Measurements from ENCODE around the gene CALHM5. TPM values are rescaled to one million over a fixed set of nuclear protein-coding genes. Genes with fewer than 3 reads are reported as not detected.

The CALHM5 gene
- total and polyA plus RNA-seq, 9 of the 15 experiments (the other 6 are each of a cell fraction or from before 2014, with no cell fraction given): under 0.01 to 0.05 (median 0.02) TPM; not detected in 2

GRCh38 chr6:116528133-116528532 is 16.7 kb downstream of the CALHM5 start (continued):
- TF ChIP-seq SMAD1 (IDR thresholded peaks at IDR 0.05; ENCODE audit: low read depth, low read length, partially characterized antibody) (no peak), CTCFL (IDR thresholded peaks at IDR 0.05; ENCODE audit: borderline replicate concordance, insufficient read depth, low read depth, low read length, poor library complexity, severe bottlenecking) (no peak), ZZZ3 (IDR thresholded peaks at IDR 0.05) (no peak), HMG20A (CRISPR knock-in tag; conservative IDR thresholded peaks at IDR 0.05) (no peak)

- Histone ChIP-seq H3K4me2 (ENCODE audit: insufficient read depth, low read length) (no peak overlapping the region), H3K9me1 (ENCODE audit: control insufficient read depth, insufficient read depth, low read length) (no peaks in the 10 kb centered on the region), H3K9me3 (replicated peaks; ENCODE audit: control insufficient read depth, insufficient read depth, low read depth, low read length) (no peaks in the 10 kb centered on the region), H4K20me1 (replicated peaks; ENCODE audit: control insufficient read depth, insufficient read depth, low read length) (no peaks in the 10 kb centered on the region), H3K27me3 (ENCODE audit: control insufficient read depth in 2 of 2, insufficient read depth in 2 of 2, low read length in 2 of 2) (peaks cover 0 to 4% of the 10 kb centered on the region in 2 experiments; a peak in 2 of 5 replicates), H3K36me3 (ENCODE audit: control insufficient read depth, insufficient read depth, low read length) (no peaks in the 10 kb centered on the region), H3K4me1 (replicated peaks in 1 of 2; ENCODE audit: control insufficient read depth in 2 of 2, insufficient read depth in 2 of 2, low read length in 2 of 2) (peaks cover 0 to 2% of the 10 kb centered on the region in 2 experiments; a peak in 1 of 5 replicates), H2AFZ (ENCODE audit: low read depth, low read length) (no peak overlapping the region), H3K9ac (ENCODE audit: insufficient read depth in 1 of 2, low read depth in 2 of 2, low read length in 2 of 2) (no peak overlapping the region), H3K27ac (ENCODE audit: extremely low read depth, low read depth, low read length) (no peak overlapping the region), H3K4me3 (no peak overlapping the region), H3K79me2 (ENCODE audit: control insufficient read depth, insufficient read depth, low read length) (no peaks in the 10 kb centered on the region)
- WGBS (ENCODE audit: insufficient coverage, low coverage, missing lambda C conversion rate): 3% methylated on average over 3 of the region's 3 CpGs
- BruUV-seq (replicated peaks): no TSS peak
- ChIA-PET CTCF (ENCODE audit: low intra/inter-chr PET ratio) (interaction anchor here (0.5 to 1.6 kb wide), 2 partner anchors 158 to 242 kb away, joined by 3 to 4 read pairs; no protein-coding TSS in a partner anchor), POLR2A (no interaction called here)
- DNase-seq (ENCODE audit: extremely low read depth in 1 of 4, low spot score in 3 of 4) (no peak), ATAC-seq (no peak), FAIRE-seq (no peak)
- intact Hi-C loops (cut with micrococcal nuclease): no loop called here
- in situ Hi-C loops (cut with MboI): no loop called here
- TF ChIP-seq IFI16 (CRISPR knock-in tag; IDR thresholded peaks at IDR 0.05) (no peak), NFATC3 (IDR thresholded peaks at IDR 0.05) (no peak), ZNF699 (CRISPR knock-in tag; IDR thresholded peaks at IDR 0.05; ENCODE audit: insufficient replicate concordance) (no peak), NR2C2 (CRISPR knock-in tag; IDR thresholded peaks at IDR 0.05) (no peak), NR2C2 (tag; IDR thresholded peaks at IDR 0.05) (no peak), ZNF449 (CRISPR knock-in tag; IDR thresholded peaks at IDR 0.05) (no peak), ZNF561 (CRISPR knock-in tag; conservative IDR thresholded peaks at IDR 0.05) (no peak), SMARCA4 (IDR thresholded peaks at IDR 0.05) (no peak), ZNF347 (CRISPR knock-in tag; IDR thresholded peaks at IDR 0.05; ENCODE audit: low read depth) (no peak), KDM1A (IDR thresholded peaks at IDR 0.05) (no peak), BRD4 (IDR thresholded peaks at IDR 0.05) (no peak), ZNF311 (CRISPR knock-in tag; IDR thresholded peaks at IDR 0.05) (no peak), HOMEZ (CRISPR knock-in tag; IDR thresholded peaks at IDR 0.05) (no peak), SMAD2 (IDR thresholded peaks at IDR 0.05; ENCODE audit: low read depth, low read length) (no peak), PCBP1 (IDR thresholded peaks at IDR 0.05; ENCODE audit: low read depth, low read length, poor library complexity, severe bottlenecking) (no peak)
These were observed 17.3 kb downstream of the CALHM5 start for GRCh38 chr6:116528780-116529179.
